GM12865 (cell line): ENCODE data around the gene STX2.
"Not testable (repeated sequence)": the region's sequence is repeated elsewhere in the genome, so short reads cannot be mapped to it uniquely, and the experiment has no call there.

Experiments
- DNase-seq: peaks from one replicate; pipeline ENCODE4 v3.0.0; 2010; ENCODE audit warnings: low read depth
- H3K4me3 ChIP-seq: 2 replicates; pipeline ENCODE4 v1.5.1; 2011; ENCODE audit warnings: mild to moderate bottlenecking, low read depth, low read length, control low read depth
- CTCF ChIP-seq: IDR thresholded peaks from 2 replicates; pipeline ENCODE4 v1.5.1; 2011; ENCODE audit warnings: low read length, control low read depth, low read depth, inconsistent platforms; ENCODE audit not compliant: insufficient read depth; ENCODE audit errors: missing control alignments

STX2 gene

DNA sequence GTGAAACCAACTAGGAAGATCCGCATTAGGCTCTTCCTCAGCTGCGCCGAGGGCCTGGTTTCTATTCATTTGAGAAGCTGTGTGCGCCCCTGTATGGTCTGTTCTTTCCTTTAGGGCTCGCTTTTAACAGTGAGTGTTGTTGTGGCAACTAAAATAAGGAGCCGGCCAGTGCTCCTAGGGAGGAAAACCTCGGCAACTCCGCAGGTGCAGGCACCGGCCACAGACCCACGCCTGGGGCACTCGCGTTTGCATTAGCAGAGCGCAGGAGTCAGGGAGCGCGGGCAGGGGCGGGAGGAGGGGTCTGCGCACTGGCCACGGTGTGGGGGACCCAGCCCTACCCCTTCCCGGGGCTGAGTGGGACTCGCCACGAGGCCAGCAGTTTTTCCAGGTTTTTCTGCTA lies 50.5 kb downstream of the STX2 start:
- TF ChIP-seq CTCF = no peak
- H3K4me3 ChIP-seq = no peak overlapping the region
- no peak for DNase-seq

GRCh38 chr12:130787445-130788410 lies 51.3 kb downstream of the STX2 start:
- TF ChIP-seq CTCF = no peak
- no peak overlapping the region for H3K4me3 ChIP-seq
- no peak for DNase-seq

DNA sequence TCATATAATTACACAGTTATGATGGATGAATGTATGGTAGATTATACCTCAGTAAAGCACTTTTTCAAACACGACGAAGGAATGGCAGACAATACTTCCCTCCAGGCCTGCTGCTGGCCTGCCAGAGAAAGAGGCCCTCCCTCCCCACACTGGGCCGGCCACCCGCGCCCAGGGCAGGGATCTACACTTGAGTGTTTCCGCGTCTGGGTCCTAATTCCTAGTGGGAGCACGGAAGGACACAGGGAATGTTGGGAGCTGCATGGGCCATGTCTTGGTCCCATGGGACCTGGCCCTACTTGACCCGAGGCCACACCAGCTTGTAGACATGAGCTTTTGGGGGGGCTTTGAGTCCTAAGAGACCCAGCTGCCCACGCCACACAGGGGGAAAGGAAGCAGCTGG lies 52.0 kb downstream of the STX2 start:
- no peak for TF ChIP-seq CTCF
- H3K4me3 ChIP-seq = no peak overlapping the region
- DNase-seq = no peak

- H3K4me3 ChIP-seq = no peak overlapping the region
- DNase-seq = no peak
- TF ChIP-seq CTCF = no peak
Measured at GRCh38 chr12:130783110-130783715, 55.8 kb downstream of the STX2 start.

- not testable (repeated sequence) for DNase-seq, H3K4me3 ChIP-seq
Measured at GRCh38 chr12:130782245-130782644, 56.8 kb downstream of the STX2 start.

DNA sequence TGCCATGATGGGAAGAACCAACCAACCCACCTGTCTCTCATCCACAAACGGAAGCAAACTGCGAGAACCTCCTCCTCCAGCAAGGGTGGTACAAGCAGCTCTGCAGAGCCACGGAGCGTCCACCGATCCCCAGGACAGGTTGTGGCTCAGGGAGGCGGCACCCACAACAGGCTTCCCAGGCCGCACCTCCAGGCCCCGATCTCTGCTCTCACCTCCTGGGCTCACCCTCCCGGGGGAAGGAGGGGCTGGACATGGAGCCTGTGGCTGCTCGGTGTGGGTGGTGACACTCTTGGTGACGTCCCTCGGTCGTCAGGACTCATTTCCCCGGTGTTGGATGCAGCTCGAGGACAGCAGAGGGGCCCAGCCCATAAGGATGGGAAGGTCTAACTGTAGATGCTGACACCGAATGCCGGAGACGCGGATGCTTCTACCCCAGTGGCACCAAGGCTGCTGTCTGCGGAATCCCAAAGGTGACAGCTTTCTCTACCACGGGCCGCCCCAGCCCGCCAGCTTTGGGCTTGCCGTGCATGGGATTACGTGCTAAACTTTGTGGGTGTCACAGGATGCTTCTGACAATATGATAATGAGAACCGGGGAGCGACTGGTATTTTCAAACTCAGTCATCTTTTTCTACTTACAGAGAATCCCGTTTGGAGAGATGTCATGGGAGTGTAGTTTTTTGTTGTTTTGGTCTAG lies 58.0 kb downstream of the STX2 start:
- no peak for DNase-seq
- H3K4me3 ChIP-seq = no peak overlapping the region
- TF ChIP-seq CTCF = no peak

DNA sequence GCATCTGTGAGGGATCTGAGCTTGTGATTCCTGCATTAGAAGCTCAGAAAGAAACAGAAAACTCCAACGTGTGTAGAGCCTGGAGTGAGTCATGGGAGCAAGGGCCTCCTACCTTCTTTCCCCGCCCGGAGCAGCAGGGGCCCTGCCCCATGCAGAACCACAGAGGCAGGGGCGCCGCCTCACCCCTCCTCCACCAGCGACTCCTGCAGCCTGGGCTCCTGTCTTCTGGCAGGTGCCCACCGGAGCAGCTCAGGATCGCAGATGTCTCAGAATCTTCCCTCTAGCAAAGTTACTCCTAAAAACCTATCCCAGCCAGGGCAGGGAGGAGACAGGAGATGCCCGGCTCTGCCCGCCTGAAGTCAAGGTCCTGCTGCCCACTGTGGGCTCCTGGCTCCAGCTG lies 58.7 kb downstream of the STX2 start:
- DNase-seq = no peak
- H3K4me3 ChIP-seq = no peak overlapping the region
- TF ChIP-seq CTCF = no peak
